C4-2B (cell line): Measurements from ENCODE around the gene NAPB.

Experiments
- H3K27ac ChIP-seq: fragments of 450-650 bp; 2 replicates; pipeline ENCODE4 v1.5.1; 2017
- CTCF ChIP-seq: fragments of 450-650 bp; conservative IDR thresholded peaks from 2 replicates; pipeline ENCODE4 v1.5.1; 2017; ENCODE audit warnings: mild to moderate bottlenecking
- ZFX ChIP-seq: fragments of 450-650 bp; IDR thresholded peaks from 2 replicates; pipeline ENCODE4 v1.6.1; 2017

The NAPB gene

GRCh38 chr20:23401051-23401450, 20.2 kb downstream of the NAPB start:
- TF ChIP-seq ZFX (no peak), CTCF (no peak)

GRCh38 chr20:23399568-23400241, 21.6 kb downstream of the NAPB start:
- H3K27ac ChIP-seq: no peak overlapping the region
- TF ChIP-seq ZFX (no peak), CTCF (no peak; the same call in 1 of the 2 replicates)

More at GRCh38 chr20:23401051-23401450, 20.2 kb downstream of the NAPB start:
- no peak overlapping the region for H3K27ac ChIP-seq

GRCh38 chr20:23397961-23398360, 23.3 kb downstream of the NAPB start:
- no peak overlapping the region for H3K27ac ChIP-seq
- TF ChIP-seq ZFX (no peak), CTCF (no peak)

GRCh38 chr20:23396950-23397627, 24.2 kb downstream of the NAPB start:
- TF ChIP-seq ZFX: no peak
- no peak for TF ChIP-seq CTCF
- H3K27ac ChIP-seq: no peak overlapping the region; the same call in 1 of the 2 replicates

- TF ChIP-seq CTCF: no peak
- TF ChIP-seq ZFX: no peak
- peak overlapping the region; percentile 57 for H3K27ac ChIP-seq
Observed at GRCh38 chr20:23393996-23394775, 27.1 kb downstream of the NAPB start.

GRCh38 chr20:23391707-23392310, 29.5 kb downstream of the NAPB start:
- no peak overlapping the region for H3K27ac ChIP-seq
- TF ChIP-seq ZFX: no peak
- TF ChIP-seq CTCF: no peak
